SK-N-SH treated with all-trans-retinoic acid at 6 μM for 48 hours (cell line): ENCODE data around the gene SFMBT2.

Experiments used
- ATAC-seq: fragments of 200-7000 bp; cut with Tn5 transposase; 3 replicates; pipeline ENCODE4 v1.9.1; 2020; ENCODE audit warnings: mild to moderate bottlenecking, moderate library complexity
- BACH2 ChIP-seq: fragments of 250-450 bp; sonication (Bioruptor Pico); IDR thresholded peaks from 2 replicates; pipeline ENCODE4 v1.9.0; 2021; ENCODE audit warnings: mild to moderate bottlenecking, borderline replicate concordance
- CSDC2 ChIP-seq: fragments of 250-450 bp; sonication (Bioruptor Pico); IDR thresholded peaks from 2 replicates; pipeline ENCODE4 v1.5.0; 2020; ENCODE audit warnings: mild to moderate bottlenecking, moderate library complexity
- ESRRG ChIP-seq: fragments of 250-450 bp; sonication (Bioruptor Pico); IDR thresholded peaks from 2 replicates; pipeline ENCODE4 v1.6.1; 2021; ENCODE audit warnings: mild to moderate bottlenecking
- GLIS3 ChIP-seq: fragments of 250-450 bp; sonication (Bioruptor Pico); IDR thresholded peaks from 2 replicates; pipeline ENCODE4 v1.5.0; 2020; ENCODE audit warnings: mild to moderate bottlenecking, moderate library complexity
- ISL1 ChIP-seq: fragments of 250-450 bp; sonication (Bioruptor Pico); IDR thresholded peaks from 2 replicates; pipeline ENCODE4 v2.1.2; 2022; ENCODE audit warnings: mild to moderate bottlenecking, moderate library complexity
- OSR1 ChIP-seq: fragments of 250-450 bp; sonication (Bioruptor Pico); IDR thresholded peaks from 2 replicates; pipeline ENCODE4 v1.8.0; 2022; ENCODE audit warnings: moderate library complexity, mild to moderate bottlenecking, inconsistent platforms
- PPARA ChIP-seq: fragments of 250-450 bp; sonication (Bioruptor Pico); IDR thresholded peaks from 2 replicates; pipeline ENCODE4 v1.5.0; 2020; ENCODE audit warnings: mild to moderate bottlenecking, borderline replicate concordance
- RARB ChIP-seq: fragments of 250-450 bp; sonication (Bioruptor Pico); IDR thresholded peaks from 2 replicates; pipeline ENCODE4 v1.8.0; 2021; ENCODE audit warnings: mild to moderate bottlenecking, moderate library complexity
- SNAI2 ChIP-seq: fragments of 250-450 bp; sonication (Bioruptor Pico); IDR thresholded peaks from 2 replicates; pipeline ENCODE4 v1.5.0; 2020; ENCODE audit warnings: mild to moderate bottlenecking, moderate library complexity
- ZFP3 ChIP-seq: fragments of 250-450 bp; sonication (Bioruptor Pico); IDR thresholded peaks from 2 replicates; pipeline ENCODE4 v1.5.0; 2020; ENCODE audit warnings: mild to moderate bottlenecking, moderate library complexity
- ZFP30 ChIP-seq: fragments of 450-650 bp; formaldehyde crosslinking; IDR thresholded peaks from 2 replicates; pipeline ENCODE4 v1.5.0; 2022; ENCODE audit warnings: mild to moderate bottlenecking, moderate library complexity
- ZNF565 ChIP-seq: fragments of 450-650 bp; formaldehyde crosslinking; conservative IDR thresholded peaks from 2 replicates; pipeline ENCODE4 v1.5.0; 2020; ENCODE audit warnings: low read depth, mild to moderate bottlenecking, moderate library complexity
- ZNF70 ChIP-seq: fragments of 450-650 bp; formaldehyde crosslinking; IDR thresholded peaks from 2 replicates; pipeline ENCODE4 v1.5.0; 2020; ENCODE audit warnings: mild to moderate bottlenecking, moderate library complexity
- ZNF8 ChIP-seq: fragments of 450-650 bp; formaldehyde crosslinking; IDR thresholded peaks from 2 replicates; pipeline ENCODE4 v1.5.0; 2020; ENCODE audit warnings: mild to moderate bottlenecking, moderate library complexity
- TF ChIP-seq, protein P1 (sequence below): fragments of 250-450 bp; sonication (Bioruptor Pico); IDR thresholded peaks from 2 replicates; pipeline ENCODE4 v1.8.0; 2021; ENCODE audit warnings: low read depth, mild to moderate bottlenecking, moderate library complexity, borderline replicate concordance
- TF ChIP-seq, protein P2 (sequence below): fragments of 250-450 bp; sonication (Bioruptor Pico); IDR thresholded peaks from 2 replicates; pipeline ENCODE4 v1.5.0; 2020; ENCODE audit warnings: mild to moderate bottlenecking, moderate library complexity
- TF ChIP-seq, protein P3 (sequence below): fragments of 250-450 bp; sonication (Bioruptor Pico); IDR thresholded peaks from 2 replicates; pipeline ENCODE4 v1.8.0; 2020; ENCODE audit warnings: mild to moderate bottlenecking, moderate library complexity, borderline replicate concordance
- TF ChIP-seq, protein P4 (sequence below): fragments of 250-450 bp; sonication (Bioruptor Pico); IDR thresholded peaks from 2 replicates; pipeline ENCODE4 v1.5.1; 2021; ENCODE audit warnings: mild to moderate bottlenecking, moderate library complexity
- TF ChIP-seq, protein P5 (sequence below): fragments of 250-450 bp; sonication (Bioruptor Pico); IDR thresholded peaks from 2 replicates; pipeline ENCODE4 v1.5.1; 2020; ENCODE audit warnings: low read depth, mild to moderate bottlenecking, moderate library complexity

The SFMBT2 gene

DNA sequence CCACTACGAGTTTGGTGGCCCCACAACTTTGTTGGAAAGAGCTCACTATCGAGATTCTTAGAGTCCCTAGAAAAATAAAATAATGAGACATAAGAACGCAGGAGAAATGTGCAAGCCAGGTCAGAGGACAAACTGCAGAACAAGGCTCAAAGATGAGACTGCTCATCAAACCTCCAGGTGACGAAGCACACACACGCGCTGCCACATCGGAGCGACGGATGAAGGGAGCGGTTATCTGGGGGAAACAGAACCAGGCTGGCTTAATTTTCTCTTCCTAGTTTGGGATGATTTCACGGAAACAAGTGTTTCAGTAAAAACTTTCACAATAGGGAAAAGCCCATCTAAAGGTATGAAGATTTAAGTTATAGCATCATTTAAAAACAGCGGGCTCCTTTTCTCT is 231.3 kb downstream of the SFMBT2 start:
- no peak for ATAC-seq
- TF ChIP-seq, protein P1, sequence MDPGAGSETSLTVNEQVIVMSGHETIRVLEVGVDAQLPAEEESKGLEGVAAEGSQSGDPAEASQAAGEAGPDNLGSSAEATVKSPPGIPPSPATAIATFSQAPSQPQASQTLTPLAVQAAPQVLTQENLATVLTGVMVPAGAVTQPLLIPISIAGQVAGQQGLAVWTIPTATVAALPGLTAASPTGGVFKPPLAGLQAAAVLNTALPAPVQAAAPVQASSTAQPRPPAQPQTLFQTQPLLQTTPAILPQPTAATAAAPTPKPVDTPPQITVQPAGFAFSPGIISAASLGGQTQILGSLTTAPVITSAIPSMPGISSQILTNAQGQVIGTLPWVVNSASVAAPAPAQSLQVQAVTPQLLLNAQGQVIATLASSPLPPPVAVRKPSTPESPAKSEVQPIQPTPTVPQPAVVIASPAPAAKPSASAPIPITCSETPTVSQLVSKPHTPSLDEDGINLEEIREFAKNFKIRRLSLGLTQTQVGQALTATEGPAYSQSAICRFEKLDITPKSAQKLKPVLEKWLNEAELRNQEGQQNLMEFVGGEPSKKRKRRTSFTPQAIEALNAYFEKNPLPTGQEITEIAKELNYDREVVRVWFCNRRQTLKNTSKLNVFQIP (CRISPR knock-in tag) = no peak
- TF ChIP-seq ESRRG (no peak), ZNF8 (CRISPR knock-in tag) (no peak), ZNF565 (CRISPR knock-in tag) (no peak), RARB (no peak), ZNF70 (CRISPR knock-in tag) (no peak)
- TF ChIP-seq, protein P2, sequence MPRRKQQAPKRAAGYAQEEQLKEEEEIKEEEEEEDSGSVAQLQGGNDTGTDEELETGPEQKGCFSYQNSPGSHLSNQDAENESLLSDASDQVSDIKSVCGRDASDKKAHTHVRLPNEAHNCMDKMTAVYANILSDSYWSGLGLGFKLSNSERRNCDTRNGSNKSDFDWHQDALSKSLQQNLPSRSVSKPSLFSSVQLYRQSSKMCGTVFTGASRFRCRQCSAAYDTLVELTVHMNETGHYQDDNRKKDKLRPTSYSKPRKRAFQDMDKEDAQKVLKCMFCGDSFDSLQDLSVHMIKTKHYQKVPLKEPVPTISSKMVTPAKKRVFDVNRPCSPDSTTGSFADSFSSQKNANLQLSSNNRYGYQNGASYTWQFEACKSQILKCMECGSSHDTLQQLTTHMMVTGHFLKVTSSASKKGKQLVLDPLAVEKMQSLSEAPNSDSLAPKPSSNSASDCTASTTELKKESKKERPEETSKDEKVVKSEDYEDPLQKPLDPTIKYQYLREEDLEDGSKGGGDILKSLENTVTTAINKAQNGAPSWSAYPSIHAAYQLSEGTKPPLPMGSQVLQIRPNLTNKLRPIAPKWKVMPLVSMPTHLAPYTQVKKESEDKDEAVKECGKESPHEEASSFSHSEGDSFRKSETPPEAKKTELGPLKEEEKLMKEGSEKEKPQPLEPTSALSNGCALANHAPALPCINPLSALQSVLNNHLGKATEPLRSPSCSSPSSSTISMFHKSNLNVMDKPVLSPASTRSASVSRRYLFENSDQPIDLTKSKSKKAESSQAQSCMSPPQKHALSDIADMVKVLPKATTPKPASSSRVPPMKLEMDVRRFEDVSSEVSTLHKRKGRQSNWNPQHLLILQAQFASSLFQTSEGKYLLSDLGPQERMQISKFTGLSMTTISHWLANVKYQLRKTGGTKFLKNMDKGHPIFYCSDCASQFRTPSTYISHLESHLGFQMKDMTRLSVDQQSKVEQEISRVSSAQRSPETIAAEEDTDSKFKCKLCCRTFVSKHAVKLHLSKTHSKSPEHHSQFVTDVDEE (CRISPR knock-in tag) = no peak

DNA sequence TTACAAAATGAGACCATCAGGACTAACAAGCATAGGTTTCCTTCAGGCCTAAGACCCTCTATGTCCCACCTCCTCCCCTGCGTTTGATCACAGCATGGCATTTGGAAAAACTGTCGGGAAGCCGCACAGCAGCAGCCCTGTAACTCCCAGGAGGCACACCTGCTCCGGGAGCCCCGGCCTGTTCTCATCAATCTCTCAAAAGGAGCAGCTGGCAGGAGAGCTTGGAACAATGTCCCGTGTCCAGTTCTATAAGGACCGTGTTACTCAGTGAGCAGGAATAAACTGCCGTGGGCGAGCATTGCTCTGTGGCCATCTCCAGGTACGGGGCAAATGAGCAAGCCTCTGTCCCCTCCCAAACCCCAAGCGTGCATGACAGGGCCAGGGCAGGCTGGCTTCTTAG is 236.9 kb downstream of the SFMBT2 start:
- TF ChIP-seq, protein P3, sequence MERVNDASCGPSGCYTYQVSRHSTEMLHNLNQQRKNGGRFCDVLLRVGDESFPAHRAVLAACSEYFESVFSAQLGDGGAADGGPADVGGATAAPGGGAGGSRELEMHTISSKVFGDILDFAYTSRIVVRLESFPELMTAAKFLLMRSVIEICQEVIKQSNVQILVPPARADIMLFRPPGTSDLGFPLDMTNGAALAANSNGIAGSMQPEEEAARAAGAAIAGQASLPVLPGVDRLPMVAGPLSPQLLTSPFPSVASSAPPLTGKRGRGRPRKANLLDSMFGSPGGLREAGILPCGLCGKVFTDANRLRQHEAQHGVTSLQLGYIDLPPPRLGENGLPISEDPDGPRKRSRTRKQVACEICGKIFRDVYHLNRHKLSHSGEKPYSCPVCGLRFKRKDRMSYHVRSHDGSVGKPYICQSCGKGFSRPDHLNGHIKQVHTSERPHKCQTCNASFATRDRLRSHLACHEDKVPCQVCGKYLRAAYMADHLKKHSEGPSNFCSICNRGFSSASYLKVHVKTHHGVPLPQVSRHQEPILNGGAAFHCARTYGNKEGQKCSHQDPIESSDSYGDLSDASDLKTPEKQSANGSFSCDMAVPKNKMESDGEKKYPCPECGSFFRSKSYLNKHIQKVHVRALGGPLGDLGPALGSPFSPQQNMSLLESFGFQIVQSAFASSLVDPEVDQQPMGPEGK (CRISPR knock-in tag) = no peak
- TF ChIP-seq OSR1 (no peak), BACH2 (CRISPR knock-in tag) (no peak)
- ATAC-seq = no peak

DNA sequence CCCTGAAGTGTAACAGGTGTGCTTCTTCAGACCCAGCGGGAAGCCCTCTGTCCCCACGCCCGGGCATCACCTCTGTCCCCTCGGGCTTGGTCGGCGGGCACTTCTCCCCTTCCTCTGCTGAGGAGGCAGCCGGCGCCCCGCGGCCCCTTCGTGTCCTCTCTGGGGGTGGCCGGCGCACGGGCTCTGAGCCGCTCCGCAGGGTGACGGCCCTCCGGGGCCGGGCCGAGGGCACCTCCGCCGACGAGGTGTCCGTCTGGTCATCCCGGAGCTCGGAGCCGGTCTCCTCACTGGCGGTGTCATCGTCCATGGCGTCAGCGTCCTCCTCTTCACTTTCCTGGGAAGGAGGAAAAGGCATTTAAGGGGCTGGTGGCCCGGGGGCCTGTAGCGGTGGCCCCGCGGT is 239.0 kb downstream of the SFMBT2 start:
- no peak for TF ChIP-seq ZFP3 (CRISPR knock-in tag)
- no peak for TF ChIP-seq ZNF70 (CRISPR knock-in tag)
- no peak for TF ChIP-seq OSR1
- no peak for TF ChIP-seq SNAI2 (CRISPR knock-in tag)
- TF ChIP-seq, protein P2 (CRISPR knock-in tag) = no peak
- TF ChIP-seq, protein P4, sequence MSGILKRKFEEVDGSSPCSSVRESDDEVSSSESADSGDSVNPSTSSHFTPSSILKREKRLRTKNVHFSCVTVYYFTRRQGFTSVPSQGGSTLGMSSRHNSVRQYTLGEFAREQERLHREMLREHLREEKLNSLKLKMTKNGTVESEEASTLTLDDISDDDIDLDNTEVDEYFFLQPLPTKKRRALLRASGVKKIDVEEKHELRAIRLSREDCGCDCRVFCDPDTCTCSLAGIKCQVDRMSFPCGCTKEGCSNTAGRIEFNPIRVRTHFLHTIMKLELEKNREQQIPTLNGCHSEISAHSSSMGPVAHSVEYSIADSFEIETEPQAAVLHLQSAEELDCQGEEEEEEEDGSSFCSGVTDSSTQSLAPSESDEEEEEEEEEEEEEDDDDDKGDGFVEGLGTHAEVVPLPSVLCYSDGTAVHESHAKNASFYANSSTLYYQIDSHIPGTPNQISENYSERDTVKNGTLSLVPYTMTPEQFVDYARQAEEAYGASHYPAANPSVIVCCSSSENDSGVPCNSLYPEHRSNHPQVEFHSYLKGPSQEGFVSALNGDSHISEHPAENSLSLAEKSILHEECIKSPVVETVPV (CRISPR knock-in tag) = no peak
- TF ChIP-seq, protein P5, sequence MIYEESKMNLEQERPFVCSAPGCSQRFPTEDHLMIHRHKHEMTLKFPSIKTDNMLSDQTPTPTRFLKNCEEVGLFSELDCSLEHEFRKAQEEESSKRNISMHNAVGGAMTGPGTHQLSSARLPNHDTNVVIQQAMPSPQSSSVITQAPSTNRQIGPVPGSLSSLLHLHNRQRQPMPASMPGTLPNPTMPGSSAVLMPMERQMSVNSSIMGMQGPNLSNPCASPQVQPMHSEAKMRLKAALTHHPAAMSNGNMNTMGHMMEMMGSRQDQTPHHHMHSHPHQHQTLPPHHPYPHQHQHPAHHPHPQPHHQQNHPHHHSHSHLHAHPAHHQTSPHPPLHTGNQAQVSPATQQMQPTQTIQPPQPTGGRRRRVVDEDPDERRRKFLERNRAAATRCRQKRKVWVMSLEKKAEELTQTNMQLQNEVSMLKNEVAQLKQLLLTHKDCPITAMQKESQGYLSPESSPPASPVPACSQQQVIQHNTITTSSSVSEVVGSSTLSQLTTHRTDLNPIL = no peak
- no peak for TF ChIP-seq ZNF565 (CRISPR knock-in tag)
- TF ChIP-seq ZNF8 (CRISPR knock-in tag) = no peak
- no peak for TF ChIP-seq CSDC2 (CRISPR knock-in tag)
- TF ChIP-seq GLIS3 (CRISPR knock-in tag) = no peak
- TF ChIP-seq ISL1 = no peak
- TF ChIP-seq PPARA (CRISPR knock-in tag) = no peak
- TF ChIP-seq ZFP30 (CRISPR knock-in tag) = no peak
- TF ChIP-seq, protein P3 (CRISPR knock-in tag) = no peak
- no peak for TF ChIP-seq ESRRG
- TF ChIP-seq BACH2 (CRISPR knock-in tag) = no peak
- no peak for ATAC-seq
